Effector CD8-positive, alpha-beta T cell (primary cell): ENCODE measurements around the gene COL4A2.
"Not testable (repeated sequence)": the region's sequence is repeated elsewhere in the genome, so short reads cannot be mapped to it uniquely, and the experiment has no call there.

Source experiments
- DNase-seq: peaks from one replicate; lab custom pipeline; 2025; lab: John Stamatoyannopoulos, UW

The COL4A2 gene

GRCh38 chr13:110496281-110496680 is 189.2 kb downstream of the COL4A2 start:
- no peak for DNase-seq

DNA sequence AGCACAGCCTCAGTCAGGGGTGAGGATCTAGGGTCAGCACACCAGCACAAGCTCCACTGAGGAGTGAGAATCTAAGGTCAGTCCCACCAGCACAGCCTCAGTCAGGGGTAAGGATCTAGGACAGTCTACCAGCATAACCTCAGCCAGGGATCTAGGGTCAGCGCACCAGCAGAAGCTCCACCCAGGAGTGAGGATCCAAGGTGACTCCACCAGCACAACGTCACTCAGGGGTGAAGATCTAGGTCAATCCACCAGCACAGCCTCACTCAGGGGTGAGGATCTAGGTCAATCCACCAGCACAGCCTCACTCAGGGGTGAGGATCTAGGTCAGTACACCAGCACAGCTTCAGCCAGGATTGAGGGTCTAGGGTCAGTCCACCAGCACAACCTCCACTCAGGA is 189.9 kb downstream of the COL4A2 start:
- no peak for DNase-seq

- not testable (repeated sequence) for DNase-seq
Observed at GRCh38 chr13:110497896-110498295, 190.8 kb downstream of the COL4A2 start.

GRCh38 chr13:110498327-110498726 is 191.2 kb downstream of the COL4A2 start:
- DNase-seq: no peak

- DNase-seq: no peak
Observed at GRCh38 chr13:110498765-110499164, 191.7 kb downstream of the COL4A2 start.

DNA sequence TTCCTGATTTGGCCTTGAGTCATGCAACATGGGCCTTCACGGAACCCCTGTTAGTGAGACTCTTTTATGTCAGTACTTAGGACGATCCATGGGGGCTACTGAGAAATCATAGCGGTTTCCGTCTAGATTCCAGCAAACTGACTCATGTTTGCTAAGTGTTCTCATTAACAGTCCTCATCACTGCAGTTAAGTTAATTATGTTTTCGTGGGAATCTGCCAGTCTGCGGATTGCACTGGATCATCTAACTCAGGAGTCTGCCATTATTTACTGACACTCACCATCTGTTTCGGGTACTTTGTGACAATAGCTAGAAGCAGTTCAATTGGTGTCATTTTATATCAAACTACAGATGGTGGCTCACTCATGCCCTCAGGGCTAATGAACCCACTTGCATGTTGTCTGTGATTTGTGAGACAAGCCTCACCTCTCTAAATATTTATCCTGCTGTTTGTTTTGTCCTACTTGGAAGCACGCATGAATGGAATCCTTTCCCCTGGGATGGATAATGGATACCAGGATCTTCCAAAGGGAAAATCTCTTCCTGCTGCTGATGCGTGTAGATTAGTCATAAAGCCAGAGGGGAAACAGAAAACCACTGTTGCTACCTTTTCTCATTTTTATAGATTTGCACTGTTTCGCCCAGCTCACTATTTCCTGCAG is 192.7 kb downstream of the COL4A2 start:
- DNase-seq: no peak

- no peak for DNase-seq
Observed at GRCh38 chr13:110500341-110500740, 193.3 kb downstream of the COL4A2 start.

- DNase-seq: no peak
Observed at GRCh38 chr13:110501188-110501587, 194.1 kb downstream of the COL4A2 start.

GRCh38 chr13:110503037-110503901 is 196.2 kb downstream of the COL4A2 start:
- no peak for DNase-seq

DNA sequence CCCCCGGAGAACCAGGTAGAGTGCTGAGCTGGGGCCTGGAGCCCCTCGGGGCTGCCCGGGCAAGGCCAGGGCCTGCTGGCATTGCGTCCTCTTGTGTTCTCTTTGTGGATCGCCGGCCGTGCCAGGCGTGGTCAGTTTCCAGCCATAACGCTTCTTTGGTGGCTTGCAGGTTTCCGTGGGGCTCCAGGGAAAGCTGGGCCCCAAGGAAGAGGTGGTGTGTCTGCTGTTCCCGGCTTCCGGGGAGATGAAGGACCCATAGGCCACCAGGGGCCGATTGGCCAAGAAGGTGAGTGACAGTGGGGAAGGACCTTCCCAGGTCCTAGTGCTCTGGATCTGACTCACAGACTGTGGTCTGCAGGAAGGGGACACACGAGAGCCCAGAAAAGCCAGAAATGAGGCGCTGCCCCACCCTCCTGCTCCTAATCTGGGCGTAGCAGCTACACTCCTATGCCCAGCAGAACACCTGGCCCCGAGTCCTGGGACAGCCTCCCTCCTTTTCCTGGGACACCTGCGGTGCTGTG is 197.0 kb downstream of the COL4A2 start:
- DNase-seq: no peak

GRCh38 chr13:110505594-110505993 is 198.5 kb downstream of the COL4A2 start:
- DNase-seq: no peak

DNA sequence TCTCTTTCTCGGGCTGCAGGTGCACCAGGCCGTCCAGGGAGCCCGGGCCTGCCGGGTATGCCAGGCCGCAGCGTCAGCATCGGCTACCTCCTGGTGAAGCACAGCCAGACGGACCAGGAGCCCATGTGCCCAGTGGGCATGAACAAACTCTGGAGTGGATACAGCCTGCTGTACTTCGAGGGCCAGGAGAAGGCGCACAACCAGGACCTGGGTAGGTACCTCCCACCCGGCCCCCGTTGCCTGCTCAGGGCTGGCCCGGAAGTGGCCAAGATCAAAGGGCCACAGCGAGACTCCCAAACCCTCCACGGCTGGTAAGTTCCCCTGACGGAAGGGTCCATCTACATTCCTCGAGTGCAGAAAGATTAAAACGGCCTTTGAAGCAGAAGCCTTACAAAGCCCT is 199.3 kb downstream of the COL4A2 start:
- DNase-seq: no peak

DNA sequence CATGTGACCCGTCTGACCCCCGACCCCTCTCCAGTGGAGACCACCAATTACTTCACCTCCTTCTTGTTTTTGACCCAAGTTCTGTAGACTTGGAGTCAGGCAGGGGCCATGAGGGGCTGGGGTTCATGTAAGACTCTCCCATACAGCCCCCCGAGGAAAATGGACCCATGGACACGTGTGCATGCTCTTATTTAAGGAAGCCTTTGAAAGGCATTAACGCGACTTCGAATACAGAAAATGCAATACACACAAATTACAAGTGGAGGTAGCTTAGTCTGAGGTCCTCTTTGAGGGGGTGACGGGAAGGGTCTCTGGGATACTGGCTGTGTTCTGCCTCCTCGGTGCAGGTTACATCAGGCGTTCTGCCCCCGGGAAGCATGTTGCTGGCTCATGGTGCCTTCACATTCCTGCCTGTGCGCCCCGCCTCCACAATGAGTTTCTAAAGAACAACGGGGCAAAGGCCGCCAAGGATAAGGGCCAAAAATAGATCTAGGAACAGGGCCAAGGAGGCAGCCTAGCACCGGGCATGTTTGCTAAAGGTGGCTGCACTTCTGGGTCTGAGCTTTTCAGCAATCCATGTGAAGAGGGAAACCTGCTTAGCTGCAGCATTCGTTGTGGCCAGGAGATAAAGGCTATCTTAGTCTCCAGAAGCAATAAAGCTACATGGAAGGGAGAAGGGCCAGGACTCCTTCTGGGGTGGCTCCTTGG is 199.9 kb downstream of the COL4A2 start:
- no peak for DNase-seq

GRCh38 chr13:110507678-110508381 is 200.7 kb downstream of the COL4A2 start:
- no peak for DNase-seq

DNA sequence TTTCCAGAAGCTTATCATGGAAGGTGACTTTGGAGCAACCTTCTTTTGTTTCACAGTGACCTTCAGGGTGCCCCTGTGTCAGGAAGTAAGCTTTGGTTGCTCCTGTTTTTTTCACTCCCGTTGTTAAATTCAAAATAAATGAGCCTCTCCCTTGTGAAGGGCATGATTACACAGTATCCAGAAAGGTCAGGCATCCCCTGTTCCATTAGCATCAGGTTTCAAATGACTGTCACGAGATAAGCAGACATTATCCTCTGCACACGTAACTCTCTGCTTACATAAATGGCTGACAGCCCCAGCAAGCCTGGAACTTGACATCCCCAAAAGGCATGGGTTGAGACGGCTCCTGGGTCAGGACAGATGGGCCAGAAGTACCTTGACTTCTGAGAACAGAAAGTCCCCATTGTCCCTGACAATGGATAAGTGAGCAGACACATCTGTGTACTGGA is 202.4 kb downstream of the COL4A2 start:
- DNase-seq: no peak

GRCh38 chr13:110509971-110510786 is 203.1 kb downstream of the COL4A2 start:
- no peak for DNase-seq

GRCh38 chr13:110511509-110512181 is 204.6 kb downstream of the COL4A2 start:
- no peak for DNase-seq

- DNase-seq: no peak
Observed at GRCh38 chr13:110512198-110512740, 205.2 kb downstream of the COL4A2 start.

GRCh38 chr13:110516500-110516899 is 209.4 kb downstream of the COL4A2 start:
- no peak for DNase-seq
